ENCODE measurements around the gene LURAP1L.

The LURAP1L gene

GRCh38 chr9:12774861-12775678, at the start of gene LURAP1L:
Gene LURAP1L, plus strand, starts transcription at chr9:12775020. Its CDS starts 696 bp downstream, at chr9:12775716.
- DNase-seq (ENCODE audit: low read depth, low spot score): no peak

- no peak for DNase-seq (ENCODE audit: low read depth, low spot score)
These were observed 48.0 kb upstream of the LURAP1L start for GRCh38 chr9:12726795-12727194.

- DNase-seq (ENCODE audit: low read depth, low spot score): no peak
These were observed 44.6 kb upstream of the LURAP1L start for GRCh38 chr9:12730198-12730597.

- no peak for DNase-seq (ENCODE audit: low read depth, low spot score)
These were observed 43.9 kb upstream of the LURAP1L start for GRCh38 chr9:12730927-12731326.

- DNase-seq (ENCODE audit: low read depth, low spot score): no peak
These were observed 41.8 kb upstream of the LURAP1L start for GRCh38 chr9:12732971-12733370.

GRCh38 chr9:12735665-12736064, 39.2 kb upstream of the LURAP1L start:
- DNase-seq (ENCODE audit: low read depth, low spot score): no peak

- DNase-seq (ENCODE audit: low read depth, low spot score): no peak
These were observed 36.9 kb upstream of the LURAP1L start for GRCh38 chr9:12737871-12738270.

- DNase-seq (ENCODE audit: low read depth, low spot score): no peak
These were observed 35.7 kb upstream of the LURAP1L start for GRCh38 chr9:12739014-12739652.

- no peak for DNase-seq (ENCODE audit: low read depth, low spot score)
These were observed 34.0 kb upstream of the LURAP1L start for GRCh38 chr9:12740845-12741244.

GRCh38 chr9:12748016-12748415, 26.8 kb upstream of the LURAP1L start:
- no peak for DNase-seq (ENCODE audit: low read depth, low spot score)

- DNase-seq (ENCODE audit: low read depth, low spot score): no peak
These were observed 25.9 kb upstream of the LURAP1L start for GRCh38 chr9:12748954-12749353.

GRCh38 chr9:12753931-12754330, 20.9 kb upstream of the LURAP1L start:
- DNase-seq (ENCODE audit: low read depth, low spot score): no peak

- DNase-seq (ENCODE audit: low read depth, low spot score): no peak
These were observed 15.1 kb upstream of the LURAP1L start for GRCh38 chr9:12759761-12760160.

GRCh38 chr9:12760758-12761157, 14.1 kb upstream of the LURAP1L start:
- DNase-seq (ENCODE audit: low read depth, low spot score): no peak

GRCh38 chr9:12764150-12764549, 10.7 kb upstream of the LURAP1L start:
- no peak for DNase-seq (ENCODE audit: low read depth, low spot score)

GRCh38 chr9:12765088-12765798, 9.6 kb upstream of the LURAP1L start:
- DNase-seq (ENCODE audit: low read depth, low spot score): no peak

- DNase-seq (ENCODE audit: low read depth, low spot score): no peak
These were observed 8.5 kb upstream of the LURAP1L start for GRCh38 chr9:12766357-12766756.

- no peak for DNase-seq (ENCODE audit: low read depth, low spot score)
These were observed 4.6 kb upstream of the LURAP1L start for GRCh38 chr9:12770261-12770660.

- no peak for DNase-seq (ENCODE audit: low read depth, low spot score)
These were observed 2.9 kb upstream of the LURAP1L start for GRCh38 chr9:12771891-12772290.

GRCh38 chr9:12773562-12773961, 1.3 kb upstream of the LURAP1L start:
- no peak for DNase-seq (ENCODE audit: low read depth, low spot score)

GRCh38 chr9:12775679-12776512, 1.1 kb downstream of the LURAP1L start:
- no peak for DNase-seq (ENCODE audit: low read depth, low spot score)

Measured in iPS DF 19.7 (cell line).